ENCODE measurements around the gene SIGLECL1.

SIGLECL1 gene

GRCh38 chr19:51227326-51227725 lies 23.6 kb upstream of the SIGLECL1 start:
- Histone ChIP-seq H3K9ac (no peak overlapping the region), H3K27me3 (ENCODE audit: insufficient read depth, low read depth) (no peaks in the 10 kb centered on the region), H3K4me2 (no peak overlapping the region)

GRCh38 chr19:51227966-51228365 lies 22.9 kb upstream of the SIGLECL1 start:
- no peaks in the 10 kb centered on the region for H3K79me2 ChIP-seq (ENCODE audit: insufficient read depth, low read depth)
- TF ChIP-seq, protein P1, sequence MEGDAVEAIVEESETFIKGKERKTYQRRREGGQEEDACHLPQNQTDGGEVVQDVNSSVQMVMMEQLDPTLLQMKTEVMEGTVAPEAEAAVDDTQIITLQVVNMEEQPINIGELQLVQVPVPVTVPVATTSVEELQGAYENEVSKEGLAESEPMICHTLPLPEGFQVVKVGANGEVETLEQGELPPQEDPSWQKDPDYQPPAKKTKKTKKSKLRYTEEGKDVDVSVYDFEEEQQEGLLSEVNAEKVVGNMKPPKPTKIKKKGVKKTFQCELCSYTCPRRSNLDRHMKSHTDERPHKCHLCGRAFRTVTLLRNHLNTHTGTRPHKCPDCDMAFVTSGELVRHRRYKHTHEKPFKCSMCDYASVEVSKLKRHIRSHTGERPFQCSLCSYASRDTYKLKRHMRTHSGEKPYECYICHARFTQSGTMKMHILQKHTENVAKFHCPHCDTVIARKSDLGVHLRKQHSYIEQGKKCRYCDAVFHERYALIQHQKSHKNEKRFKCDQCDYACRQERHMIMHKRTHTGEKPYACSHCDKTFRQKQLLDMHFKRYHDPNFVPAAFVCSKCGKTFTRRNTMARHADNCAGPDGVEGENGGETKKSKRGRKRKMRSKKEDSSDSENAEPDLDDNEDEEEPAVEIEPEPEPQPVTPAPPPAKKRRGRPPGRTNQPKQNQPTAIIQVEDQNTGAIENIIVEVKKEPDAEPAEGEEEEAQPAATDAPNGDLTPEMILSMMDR (conservative IDR thresholded peaks at IDR 0.05; ENCODE audit: low read depth, low read length), result no peak
- H3K4me2 ChIP-seq, result no peak overlapping the region
- H3K27ac ChIP-seq, result no peak overlapping the region
- H4K20me1 ChIP-seq (ENCODE audit: insufficient read depth), result no peaks in the 10 kb centered on the region
- H3K4me1 ChIP-seq (ENCODE audit: low read depth, poor library complexity, severe bottlenecking), result no peaks in the 10 kb centered on the region
- no peak overlapping the region for H3K9ac ChIP-seq
- no peak overlapping the region for H3K4me3 ChIP-seq (IDR thresholded peaks at IDR 0.05; ENCODE audit: insufficient read depth, low read depth, low read length)
- no peaks in the 10 kb centered on the region for H3K27me3 ChIP-seq (ENCODE audit: insufficient read depth, low read depth)
- no peak overlapping the region for H2AFZ ChIP-seq (ENCODE audit: low read depth)
- H3K36me3 ChIP-seq (ENCODE audit: insufficient read depth), result no peaks in the 10 kb centered on the region

More at GRCh38 chr19:51227326-51227725, 23.6 kb upstream of the SIGLECL1 start:
- H3K4me3 ChIP-seq (IDR thresholded peaks at IDR 0.05; ENCODE audit: insufficient read depth, low read depth, low read length), result no peak overlapping the region
- H3K36me3 ChIP-seq (ENCODE audit: insufficient read depth), result no peaks in the 10 kb centered on the region
- TF ChIP-seq, protein P1 (conservative IDR thresholded peaks at IDR 0.05; ENCODE audit: low read depth, low read length), result no peak
- H3K79me2 ChIP-seq (ENCODE audit: insufficient read depth, low read depth), result no peaks in the 10 kb centered on the region
- no peak overlapping the region for H3K27ac ChIP-seq
- H4K20me1 ChIP-seq (ENCODE audit: insufficient read depth), result no peaks in the 10 kb centered on the region
- H2AFZ ChIP-seq (ENCODE audit: low read depth), result no peak overlapping the region
- H3K4me1 ChIP-seq (ENCODE audit: low read depth, poor library complexity, severe bottlenecking), result no peaks in the 10 kb centered on the region

DNA sequence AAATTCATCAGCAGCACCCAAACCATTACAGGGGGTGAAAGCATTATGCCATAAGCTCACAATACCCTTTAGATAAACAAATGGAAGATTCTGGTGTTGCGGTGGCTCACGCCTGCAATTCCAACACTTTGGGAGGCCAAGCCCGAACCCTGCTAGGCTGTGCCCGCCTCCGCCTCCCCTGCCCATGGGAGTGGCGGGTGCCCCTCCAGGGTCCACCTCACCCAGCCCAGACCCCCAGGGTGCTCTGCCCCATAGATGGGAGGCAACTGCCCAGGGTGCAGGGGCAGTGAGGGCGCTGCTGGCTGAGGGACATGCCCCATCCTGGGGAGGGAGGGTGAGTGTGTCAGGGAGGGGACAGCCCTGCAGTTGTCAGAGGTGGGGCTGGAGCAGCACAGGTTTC lies 10.0 kb upstream of the SIGLECL1 start:
- Histone ChIP-seq H4K20me1 (ENCODE audit: insufficient read depth) (no peaks in the 10 kb centered on the region), H3K27ac (no peak overlapping the region), H3K27me3 (ENCODE audit: insufficient read depth, low read depth) (no peaks in the 10 kb centered on the region), H3K4me1 (ENCODE audit: low read depth, poor library complexity, severe bottlenecking) (no peaks in the 10 kb centered on the region), H3K79me2 (ENCODE audit: insufficient read depth, low read depth) (no peaks in the 10 kb centered on the region), H3K36me3 (ENCODE audit: insufficient read depth) (no peaks in the 10 kb centered on the region), H3K4me2 (no peak overlapping the region), H3K4me3 (IDR thresholded peaks at IDR 0.05; ENCODE audit: insufficient read depth, low read depth, low read length) (no peak overlapping the region), H3K9ac (no peak overlapping the region), H2AFZ (ENCODE audit: low read depth) (no peak overlapping the region)
- TF ChIP-seq, protein P1 (conservative IDR thresholded peaks at IDR 0.05; ENCODE audit: low read depth, low read length), result no peak

- Histone ChIP-seq H3K27ac (no peak overlapping the region), H2AFZ (ENCODE audit: low read depth) (no peak overlapping the region), H3K4me1 (ENCODE audit: low read depth, poor library complexity, severe bottlenecking) (no peaks in the 10 kb centered on the region), H3K4me2 (no peak overlapping the region), H3K4me3 (IDR thresholded peaks at IDR 0.05; ENCODE audit: insufficient read depth, low read depth, low read length) (no peak overlapping the region), H3K36me3 (ENCODE audit: insufficient read depth) (no peaks in the 10 kb centered on the region), H4K20me1 (ENCODE audit: insufficient read depth) (no peaks in the 10 kb centered on the region), H3K9ac (no peak overlapping the region), H3K27me3 (ENCODE audit: insufficient read depth, low read depth) (no peaks in the 10 kb centered on the region), H3K79me2 (ENCODE audit: insufficient read depth, low read depth) (no peaks in the 10 kb centered on the region)
- TF ChIP-seq, protein P1 (conservative IDR thresholded peaks at IDR 0.05; ENCODE audit: low read depth, low read length), result no peak
Measured at GRCh38 chr19:51242881-51243630, 7.8 kb upstream of the SIGLECL1 start.

All from KMS-11 (cell line).